Endodermal cell (in vitro differentiated cells): ENCODE results near the gene GPM6B. TPM values are rescaled to one million over a fixed set of nuclear protein-coding genes. Genes with fewer than 3 reads are reported as not detected.

Experiments
- DNase-seq: peaks from one replicate; pipeline ENCODE4 v3.0.0-alpha.2; 2017
- H3K27ac ChIP-seq: 2 replicates; pipeline ENCODE4 v1.5.1; 2013; ENCODE audit warnings: mild to moderate bottlenecking, low read depth, low read length, moderate library complexity
- H3K27me3 ChIP-seq: 2 replicates; pipeline ENCODE4 v1.6.1; 2013; ENCODE audit warnings: mild to moderate bottlenecking, low read length, moderate library complexity; ENCODE audit not compliant: insufficient read depth, control insufficient read depth, poor library complexity, severe bottlenecking
- H3K36me3 ChIP-seq: 2 replicates; pipeline ENCODE4 v1.7.0; 2013; ENCODE audit warnings: mild to moderate bottlenecking, low read length, moderate library complexity; ENCODE audit not compliant: control insufficient read depth, insufficient read depth
- H3K4me1 ChIP-seq: one replicate; pipeline ENCODE4 v1.7.0; 2013; ENCODE audit warnings: low read length; ENCODE audit not compliant: control insufficient read depth, insufficient read depth
- H3K4me3 ChIP-seq: 2 replicates; pipeline ENCODE4 v1.5.1; 2013; ENCODE audit warnings: mild to moderate bottlenecking, low read length, moderate library complexity
- H3K9ac ChIP-seq: 2 replicates; pipeline ENCODE4 v1.6.1; 2013; ENCODE audit warnings: mild to moderate bottlenecking, low read length, moderate library complexity; ENCODE audit not compliant: poor library complexity, severe bottlenecking; ENCODE audit errors: extremely low read depth
- H3K9me3 ChIP-seq: 2 replicates; pipeline ENCODE4 v1.6.1; 2013; ENCODE audit warnings: mild to moderate bottlenecking, low read length, moderate library complexity; ENCODE audit not compliant: control insufficient read depth
- H3K27ac Mint-ChIP-seq: 2 replicates; pipeline ENCODE4 v1.8.0; 2020; ENCODE audit warnings: mixed read lengths
- H3K27me3 Mint-ChIP-seq: 2 replicates; pipeline ENCODE4 v1.8.0; 2021; ENCODE audit warnings: mild to moderate bottlenecking, mixed read lengths; ENCODE audit not compliant: insufficient read depth
- H3K36me3 Mint-ChIP-seq: 2 replicates; pipeline ENCODE4 v1.8.0; 2020; ENCODE audit warnings: low read depth, mixed read lengths
- H3K4me1 Mint-ChIP-seq: 2 replicates; pipeline ENCODE4 v1.8.0; 2020; ENCODE audit warnings: mixed read lengths
- H3K4me3 Mint-ChIP-seq: 2 replicates; pipeline ENCODE4 v1.8.0; 2020; ENCODE audit warnings: mild to moderate bottlenecking, moderate library complexity, mixed read lengths
- H3K9me3 Mint-ChIP-seq: 2 replicates; pipeline ENCODE4 v1.8.0; 2020; ENCODE audit warnings: mild to moderate bottlenecking, mixed read lengths
- CTCF ChIP-seq: fragments of 200-600 bp; sonication (generic); conservative IDR thresholded peaks from 2 replicates; pipeline ENCODE4 v1.5.0; 2021; ENCODE audit warnings: antibody characterized with exemption, mild to moderate bottlenecking
- WGBS, 2 experiments: methylation state at CpG; one replicate each; pipeline versions ENCODE4 v1.1.5 to v1.1.7; 2013; ENCODE audit warnings: missing lambda C conversion rate in 2 of 2, mixed read lengths in 1 of 2; ENCODE audit not compliant: insufficient coverage in 1 of 2, insufficient read length in 1 of 2; 5-methylcytosine and 5-hydroxymethylcytosine counted together
- total RNA-seq, 2 donors: library from RNA; stranded (reverse); fragmentation: NEBNext Ultra II Directional in 1 of 2; extraction: Animal tissue kit (Norgen Biotek cat#: 25700) in 1 of 2; gene quantifications; 2 replicates in 1 of 2; 3 replicates in 1 of 2; pipeline ENCODE4 v1.2.1, GENCODE V29; 2021

Gene GPM6B
- total RNA-seq, 2 donors from 2014 or later = 26.2 to 61.1 TPM

GRCh38 chrX:13815664-13816063 lies 1.2 kb downstream of the GPM6B start:
- Mint-ChIP-seq H3K9me3 (peaks cover 48% of the 10 kb centered on the region), H3K27ac (no peak overlapping the region), H3K36me3 (peaks cover 2% of the 10 kb centered on the region), H3K4me3 (no peak overlapping the region), H3K27me3 (no peaks in the 10 kb centered on the region), H3K4me1 (peaks cover 8% of the 10 kb centered on the region)
- H3K27ac ChIP-seq = peak overlapping the region; percentile 95
- H3K36me3 ChIP-seq = no peaks in the 10 kb centered on the region
- no peaks in the 10 kb centered on the region for H3K9me3 ChIP-seq
- H3K9ac ChIP-seq = no peak overlapping the region
- TF ChIP-seq CTCF = no peak
- no peaks in the 10 kb centered on the region for H3K4me1 ChIP-seq
- no peaks in the 10 kb centered on the region for H3K27me3 ChIP-seq
- H3K4me3 ChIP-seq = no peak overlapping the region
- DNase-seq = no peak
- 89 to 93% methylated on average over 5 to 7 of the region's 7 CpGs for WGBS, 2 experiments

GRCh38 chrX:13808865-13809264 lies 8.0 kb downstream of the GPM6B start:
- Histone ChIP-seq H3K9ac (no peak overlapping the region), H3K4me1 (no peaks in the 10 kb centered on the region), H3K4me3 (no peak overlapping the region), H3K27me3 (no peaks in the 10 kb centered on the region), H3K36me3 (no peaks in the 10 kb centered on the region), H3K9me3 (no peaks in the 10 kb centered on the region), H3K27ac (no peak overlapping the region)
- Mint-ChIP-seq H3K36me3 (peaks cover 2% of the 10 kb centered on the region), H3K4me3 (no peak overlapping the region), H3K27ac (no peak overlapping the region), H3K27me3 (no peaks in the 10 kb centered on the region), H3K4me1 (peaks cover 10% of the 10 kb centered on the region), H3K9me3 (peaks cover 56% of the 10 kb centered on the region)
- TF ChIP-seq CTCF = no peak
- no peak for DNase-seq

- no peaks in the 10 kb centered on the region for H3K27me3 ChIP-seq
- WGBS, 2 experiments = 88 to 90% methylated on average over 2 to 4 of the region's 4 CpGs
- no peak overlapping the region for H3K27ac Mint-ChIP-seq
- H3K9me3 Mint-ChIP-seq = peaks cover 57% of the 10 kb centered on the region
- no peak overlapping the region for H3K9ac ChIP-seq
- peaks cover 2% of the 10 kb centered on the region for H3K36me3 Mint-ChIP-seq
- H3K4me3 ChIP-seq = no peak overlapping the region
- no peak overlapping the region for H3K4me3 Mint-ChIP-seq
- H3K9me3 ChIP-seq = no peaks in the 10 kb centered on the region
- peaks cover 15% of the 10 kb centered on the region for H3K4me1 Mint-ChIP-seq
- no peaks in the 10 kb centered on the region for H3K4me1 ChIP-seq
- no peak for DNase-seq
- no peaks in the 10 kb centered on the region for H3K27me3 Mint-ChIP-seq
- no peak overlapping the region for H3K27ac ChIP-seq
- no peak for TF ChIP-seq CTCF
- H3K36me3 ChIP-seq = no peaks in the 10 kb centered on the region
These were observed 8.6 kb downstream of the GPM6B start for GRCh38 chrX:13808293-13808692.
